Common myeloid progenitor, CD34-positive (primary cell): Measurements from ENCODE around the gene ARHGAP22.

Experiments used
- CTCF ChIA-PET: fragments of 350-600 bp; sonication (Branson Sonifier 250); formaldehyde crosslinking; loops from one replicate; lab custom pipeline; 2021; ENCODE audit warnings: antibody characterized with exemption; lab: Charles Lee
- POLR2A ChIA-PET: fragments of 350-600 bp; sonication (Branson Sonifier 250); formaldehyde crosslinking; loops from one replicate; lab custom pipeline; 2021; ENCODE audit warnings: antibody characterized with exemption; lab: Charles Lee
- DNase-seq, 3 donors: peaks; one replicate each; pipeline versions ENCODE4 v3.0.0 to v3.0.0-alpha.2; 2013
- H3K27ac ChIP-seq, 2 experiments: 1 replicate in 1 of 2; 2 replicates in 1 of 2; pipeline ENCODE4 v1.7.0; 2013; ENCODE audit warnings: inconsistent platforms in 2 of 2, low read length in 2 of 2, mild to moderate bottlenecking in 2 of 2, low read depth in 1 of 2, moderate library complexity in 1 of 2; ENCODE audit not compliant: severe bottlenecking in 2 of 2, insufficient read depth in 1 of 2, poor library complexity in 1 of 2
- H3K27me3 ChIP-seq, 5 experiments: replicated peaks in 2 of 5; 1 replicate in 3 of 5; 2 replicates in 2 of 5; pipeline versions ENCODE4 v1.6.1 to v1.7.0; 2013; ENCODE audit warnings: low read length in 4 of 5, mild to moderate bottlenecking in 2 of 5, moderate library complexity in 2 of 5, inconsistent platforms in 1 of 5; ENCODE audit not compliant: insufficient read depth in 5 of 5, control insufficient read depth in 4 of 5
- H3K36me3 ChIP-seq, 4 experiments: 1 replicate in 2 of 4; 2 replicates in 2 of 4; pipeline versions ENCODE4 v1.6.1 to v1.7.0; 2013; ENCODE audit warnings: low read length in 3 of 4, control low read depth in 1 of 4, mild to moderate bottlenecking in 1 of 4; ENCODE audit not compliant: control insufficient read depth in 4 of 4, insufficient read depth in 4 of 4
- H3K4me1 ChIP-seq, 4 experiments: 1 replicate in 3 of 4; 2 replicates in 1 of 4; pipeline versions ENCODE4 v1.6.1 to v1.7.1; 2013; ENCODE audit warnings: low read length in 3 of 4, mild to moderate bottlenecking in 3 of 4, control low read depth in 1 of 4, inconsistent platforms in 1 of 4, moderate library complexity in 1 of 4; ENCODE audit not compliant: control insufficient read depth in 4 of 4, insufficient read depth in 4 of 4; ENCODE audit errors: control extremely low read depth in 1 of 4
- H3K4me3 ChIP-seq, 7 experiments: 1 replicate in 4 of 7; 2 replicates in 3 of 7; pipeline versions ENCODE4 v1.5.1 to v1.7.0; 2013; ENCODE audit warnings: mild to moderate bottlenecking in 7 of 7, low read length in 6 of 7, moderate library complexity in 6 of 7, inconsistent platforms in 2 of 7, low read depth in 2 of 7, control low read depth in 1 of 7; ENCODE audit not compliant: insufficient read depth in 4 of 7, control insufficient read depth in 1 of 7; ENCODE audit errors: extremely low read depth in 1 of 7
- H3K9me3 ChIP-seq, 5 experiments: 1 replicate in 4 of 5; 2 replicates in 1 of 5; pipeline versions ENCODE4 v1.6.1 to v1.7.1; 2013; ENCODE audit warnings: low read length in 4 of 5, mild to moderate bottlenecking in 2 of 5, inconsistent platforms in 1 of 5, low read depth in 1 of 5, moderate library complexity in 1 of 5; ENCODE audit not compliant: control insufficient read depth in 4 of 5, insufficient read depth in 2 of 5; ENCODE audit errors: control extremely low read depth in 1 of 5
- WGBS: methylation state at CpG from one replicate; pipeline ENCODE4 v1.1.5; 2013; ENCODE audit not compliant: insufficient coverage; 5-methylcytosine and 5-hydroxymethylcytosine counted together

Gene ARHGAP22

GRCh38 chr10:48506147-48506917 lies 98.5 kb downstream of the ARHGAP22 start:
- 64% methylated on average over 5 of the region's 8 CpGs for WGBS
- Histone ChIP-seq H3K27ac (peak overlapping the region in 1 of 2 experiments; percentile 83), H3K9me3 (no peaks in the 10 kb centered on the region), H3K4me1 (peaks cover 0 to 98% (median 72%) of the 10 kb centered on the region in 4 experiments), H3K4me3 (peak overlapping the region in 2 of 7 experiments; percentile 12 to 34), H3K36me3 (peaks cover 0 to 11% (median 7%) of the 10 kb centered on the region in 4 experiments), H3K27me3 (no peaks in the 10 kb centered on the region)
- DNase-seq = peak; percentile 59 to 69 (median 60)
- POLR2A ChIA-PET = interaction anchor here (1.2 kb wide), 1 partner anchor 35 kb away, joined by 4 read pairs; no protein-coding TSS in a partner anchor
- CTCF ChIA-PET = interaction anchor here (0.6 to 32.7 kb wide), 19 partner anchors 13 to 145 kb away, joined by 3 to 615 read pairs (median 4); no protein-coding TSS in a partner anchor

- Histone ChIP-seq H3K27me3 (no peaks in the 10 kb centered on the region), H3K27ac (peak overlapping the region; percentile 64 to 83), H3K9me3 (no peaks in the 10 kb centered on the region), H3K36me3 (peaks cover 0 to 9% (median 5%) of the 10 kb centered on the region in 4 experiments), H3K4me1 (peaks cover 0 to 95% (median 75%) of the 10 kb centered on the region in 4 experiments), H3K4me3 (peak overlapping the region in 2 of 7 experiments; percentile 12 to 34)
- DNase-seq = peak; percentile 64 to 89 (median 81)
- 25% methylated on average over 13 of the region's 15 CpGs for WGBS
- POLR2A ChIA-PET = interaction anchor here (1.2 kb wide), 1 partner anchor 35 kb away, joined by 4 read pairs; no protein-coding TSS in a partner anchor
- CTCF ChIA-PET = interaction anchor here (1.1 to 32.7 kb wide), 13 partner anchors 14 to 142 kb away, joined by 3 to 615 read pairs (median 6); no protein-coding TSS in a partner anchor
Observed at GRCh38 chr10:48505394-48506112, 99.3 kb downstream of the ARHGAP22 start.

- WGBS = 75% methylated on average over 4 of the region's 4 CpGs
- no peak for DNase-seq
- Histone ChIP-seq H3K4me1 (peaks cover 0 to 85% (median 72%) of the 10 kb centered on the region in 4 experiments), H3K9me3 (no peaks in the 10 kb centered on the region), H3K27me3 (no peaks in the 10 kb centered on the region), H3K4me3 (no peak overlapping the region), H3K27ac (peak overlapping the region; percentile 26 to 83), H3K36me3 (peaks cover 0 to 9% (median 3%) of the 10 kb centered on the region in 4 experiments)
- CTCF ChIA-PET = interaction anchor here (1.4 to 32.7 kb wide), 6 partner anchors 22 to 153 kb away, joined by 3 to 615 read pairs (median 52); no protein-coding TSS in a partner anchor
- POLR2A ChIA-PET = no interaction called here
Observed at GRCh38 chr10:48504141-48504885, 100.6 kb downstream of the ARHGAP22 start.

- ChIA-PET POLR2A (no interaction called here), CTCF (interaction anchor here (1.4 to 32.7 kb wide), 4 partner anchors 21 to 154 kb away, joined by 3 to 615 read pairs (median 158); no protein-coding TSS in a partner anchor)
- 92% methylated on average over 8 of the region's 11 CpGs for WGBS
- DNase-seq = no peak
- peaks cover 0 to 13% (median 6%) of the 10 kb centered on the region in 4 experiments for H3K36me3 ChIP-seq
- H3K27me3 ChIP-seq = no peaks in the 10 kb centered on the region
- H3K27ac ChIP-seq = peak overlapping the region in 1 of 2 experiments; percentile 47
- H3K9me3 ChIP-seq = no peaks in the 10 kb centered on the region
- no peak overlapping the region for H3K4me3 ChIP-seq
- peaks cover 0 to 85% (median 71%) of the 10 kb centered on the region in 4 experiments for H3K4me1 ChIP-seq
Observed at GRCh38 chr10:48503293-48503911, 101.5 kb downstream of the ARHGAP22 start.

GRCh38 chr10:48502791-48503190 lies 102.1 kb downstream of the ARHGAP22 start:
- no peak overlapping the region for H3K27ac ChIP-seq
- peaks cover 0 to 15% (median 7%) of the 10 kb centered on the region in 4 experiments for H3K36me3 ChIP-seq
- H3K27me3 ChIP-seq = no peaks in the 10 kb centered on the region
- no peak overlapping the region for H3K4me3 ChIP-seq
- ChIA-PET POLR2A (interaction anchor here (0.6 to 1.4 kb wide), 2 partner anchors 10 to 55 kb away, joined by 3 to 6 read pairs; no protein-coding TSS in a partner anchor), CTCF (interaction anchor here (1.6 to 32.7 kb wide), 5 partner anchors 20 to 138 kb away, joined by 5 to 615 read pairs (median 96); no protein-coding TSS in a partner anchor)
- DNase-seq = no peak
- H3K9me3 ChIP-seq = no peaks in the 10 kb centered on the region
- WGBS = 95% methylated on average over 8 of the region's 9 CpGs
- peaks cover 0 to 85% (median 71%) of the 10 kb centered on the region in 4 experiments for H3K4me1 ChIP-seq
